Epidermal melanocyte (primary cell): Measurements from ENCODE around the gene BAHD1.

Experiments used
- DNase-seq: peaks from one replicate; pipeline ENCODE4 v3.0.0; 2011; ENCODE audit warnings: low spot score; ENCODE audit not compliant: insufficient read length

BAHD1 gene

GRCh38 chr15:40498891-40499290 is 58.1 kb downstream of the BAHD1 start:
- no peak for DNase-seq

GRCh38 chr15:40499931-40500330 is 59.2 kb downstream of the BAHD1 start:
- no peak for DNase-seq

- DNase-seq: no peak
These were observed 60.0 kb downstream of the BAHD1 start for GRCh38 chr15:40500568-40501330.

- DNase-seq: no peak
These were observed 60.7 kb downstream of the BAHD1 start for GRCh38 chr15:40501487-40501886.

GRCh38 chr15:40506964-40507571 is 66.3 kb downstream of the BAHD1 start:
- peak; percentile 83 for DNase-seq

GRCh38 chr15:40508216-40508615 is 67.5 kb downstream of the BAHD1 start:
- no peak for DNase-seq

GRCh38 chr15:40510201-40510600 is 69.4 kb downstream of the BAHD1 start:
- DNase-seq: no peak

GRCh38 chr15:40511093-40511471 is 70.3 kb downstream of the BAHD1 start:
- DNase-seq: no peak

GRCh38 chr15:40511472-40512133 is 70.8 kb downstream of the BAHD1 start:
- peak; percentile 39 for DNase-seq

- DNase-seq: no peak
These were observed 71.7 kb downstream of the BAHD1 start for GRCh38 chr15:40512440-40512839.

- DNase-seq: no peak
These were observed 72.9 kb downstream of the BAHD1 start for GRCh38 chr15:40513609-40514008.

- no peak for DNase-seq
These were observed 75.6 kb downstream of the BAHD1 start for GRCh38 chr15:40516322-40516721.
